ENCODE measurements around the gene CFB.

CFB gene

GRCh38 chr6:31899882-31900722 is 45.8 kb upstream of the CFB start:
- no peak for TF ChIP-seq CTCF (IDR thresholded peaks at IDR 0.05)

GRCh38 chr6:31900917-31901414 is 44.9 kb upstream of the CFB start:
- TF ChIP-seq CTCF (IDR thresholded peaks at IDR 0.05), result no peak

- no peak for TF ChIP-seq CTCF (IDR thresholded peaks at IDR 0.05)
Observed at GRCh38 chr6:31901415-31901952, 44.4 kb upstream of the CFB start.

GRCh38 chr6:31901953-31902643 is 43.8 kb upstream of the CFB start, which contains the start of gene ZBTB12:
Gene ZBTB12, minus strand, starts transcription at chr6:31902086. Its CDS starts 781 bp downstream, at chr6:31901305.
- no peak for TF ChIP-seq CTCF (IDR thresholded peaks at IDR 0.05)

GRCh38 chr6:31903957-31904356 is 41.9 kb upstream of the CFB start:
- no peak for TF ChIP-seq CTCF (IDR thresholded peaks at IDR 0.05)

- TF ChIP-seq CTCF (IDR thresholded peaks at IDR 0.05), result no peak
Observed at GRCh38 chr6:31905041-31905440, 40.9 kb upstream of the CFB start.

- TF ChIP-seq CTCF (IDR thresholded peaks at IDR 0.05), result no peak
Observed at GRCh38 chr6:31906122-31906521, 39.8 kb upstream of the CFB start.
